Lung (tissue), 13 donors: ENCODE data around the gene PNLIPRP3. TPM values are rescaled to one million over a fixed set of nuclear protein-coding genes. Genes with fewer than 3 reads are reported as not detected.
A peak's percentile ranks its signal among the peaks of the same experiment; 100 is the strongest.

Experiments used
- ATAC-seq: fragments of 200-7000 bp; cut with Tn5 transposase; one replicate; pipeline ENCODE4 v1.9.1; 2020; ENCODE audit warnings: moderate number of reproducible peaks; ENCODE audit not compliant: insufficient read depth, low FRiP score
- DNase-seq, 3 donors: peaks; one replicate each; pipeline ENCODE4 v3.0.0-alpha.2; 2013 to 2017
- H3K27ac ChIP-seq, 2 donors: one replicate each; pipeline ENCODE4 v1.5.1; 2013; ENCODE audit warnings: mild to moderate bottlenecking in 2 of 2, moderate library complexity in 2 of 2, control low read depth in 1 of 2, inconsistent platforms in 1 of 2, low read depth in 1 of 2, low read length in 1 of 2
- H3K27me3 ChIP-seq, 3 donors: one replicate each; pipeline ENCODE4 v1.5.1; 2013; ENCODE audit warnings: low read length in 2 of 3; ENCODE audit not compliant: control insufficient read depth in 3 of 3, insufficient read depth in 3 of 3
- H3K36me3 ChIP-seq, 4 donors: one replicate each; pipeline ENCODE4 v1.5.1; 2013; ENCODE audit warnings: low read length in 4 of 4, mild to moderate bottlenecking in 1 of 4, moderate library complexity in 1 of 4; ENCODE audit not compliant: control insufficient read depth in 4 of 4, insufficient read depth in 4 of 4
- H3K4me1 ChIP-seq, 5 donors: one replicate each; pipeline ENCODE4 v1.5.1; 2013; ENCODE audit warnings: low read length in 5 of 5, mild to moderate bottlenecking in 2 of 5, moderate library complexity in 1 of 5; ENCODE audit not compliant: control insufficient read depth in 5 of 5, insufficient read depth in 5 of 5
- H3K4me3 ChIP-seq: one replicate; pipeline ENCODE4 v1.5.1; 2013; ENCODE audit warnings: mild to moderate bottlenecking, control low read depth, moderate library complexity
- H3K9ac ChIP-seq, 2 donors: one replicate each; pipeline ENCODE4 v1.5.1; 2013; ENCODE audit warnings: low read length in 2 of 2, control low read depth in 1 of 2; ENCODE audit not compliant: insufficient read depth in 1 of 2
- H3K9me3 ChIP-seq, 4 donors: one replicate each; pipeline ENCODE4 v1.5.1; 2013; ENCODE audit warnings: low read length in 3 of 4, mild to moderate bottlenecking in 1 of 4, moderate library complexity in 1 of 4; ENCODE audit not compliant: control insufficient read depth in 4 of 4, insufficient read depth in 3 of 4
- WGBS, 2 donors: extraction: QIAGEN DNeasy Blood & Tissue Kit; methylation state at CpG; one replicate each; pipeline ENCODE4 v1.1.7; 2013; 5-methylcytosine and 5-hydroxymethylcytosine counted together
- polyA plus RNA-seq, 2 donors: library from polyadenylated mRNA; stranded (reverse); fragments of 200-250 nt; gene quantifications; one replicate each; pipeline ENCODE4 v1.2.1, GENCODE V29; 2013
- small RNA-seq: library from RNA; depleted of rRNA; stranded (forward); fragments of <200 nt; gene quantifications from one replicate; pipeline ENCODE3, GENCODE V24; 2014; ENCODE audit warnings: low replicate concordance
- total RNA-seq, 2 donors: library from RNA; depleted of rRNA in 1 of 2; stranded (reverse); fragments of >200 nt in 1 of 2; gene quantifications; one replicate each; pipeline ENCODE4 v1.2.1, GENCODE V29; 2014 to 2021
- TF ChIP-seq, protein P1 (sequence below): IDR thresholded peaks from 2 replicates; pipeline ENCODE4 v1.5.1; 2012; ENCODE audit warnings: mild to moderate bottlenecking; ENCODE audit errors: control extremely low read depth, extremely low read depth
- donor health status: control.
- donor health status: control.
- donor health status: Bipolar disorder and iron deficiency.
- donor health status: healthy.
- donor health status: DM: yes; HTN: yes; CAD: no.

PNLIPRP3 gene
- total and polyA plus RNA-seq, 4 donors = not detected

GRCh38 chr10:116526219-116526618, 98.6 kb downstream of the PNLIPRP3 start:
- DNase-seq = peak in 2 of 3 donors; percentile 3 to 20
- peaks cover 0 to 2% (median 0%) of the 10 kb centered on the region in 3 donors for H3K27me3 ChIP-seq
- ATAC-seq = no peak
- no peak overlapping the region for H3K9ac ChIP-seq
- no peak overlapping the region for H3K27ac ChIP-seq
- H3K4me3 ChIP-seq = no peak overlapping the region
- 41 to 59% methylated on average over 3 of the region's 3 CpGs for WGBS, 2 donors
- H3K4me1 ChIP-seq = peaks cover 0 to 7% (median 0%) of the 10 kb centered on the region in 5 donors
- H3K9me3 ChIP-seq = peaks cover 0 to 3% (median 0%) of the 10 kb centered on the region in 4 donors
- TF ChIP-seq, protein P1, sequence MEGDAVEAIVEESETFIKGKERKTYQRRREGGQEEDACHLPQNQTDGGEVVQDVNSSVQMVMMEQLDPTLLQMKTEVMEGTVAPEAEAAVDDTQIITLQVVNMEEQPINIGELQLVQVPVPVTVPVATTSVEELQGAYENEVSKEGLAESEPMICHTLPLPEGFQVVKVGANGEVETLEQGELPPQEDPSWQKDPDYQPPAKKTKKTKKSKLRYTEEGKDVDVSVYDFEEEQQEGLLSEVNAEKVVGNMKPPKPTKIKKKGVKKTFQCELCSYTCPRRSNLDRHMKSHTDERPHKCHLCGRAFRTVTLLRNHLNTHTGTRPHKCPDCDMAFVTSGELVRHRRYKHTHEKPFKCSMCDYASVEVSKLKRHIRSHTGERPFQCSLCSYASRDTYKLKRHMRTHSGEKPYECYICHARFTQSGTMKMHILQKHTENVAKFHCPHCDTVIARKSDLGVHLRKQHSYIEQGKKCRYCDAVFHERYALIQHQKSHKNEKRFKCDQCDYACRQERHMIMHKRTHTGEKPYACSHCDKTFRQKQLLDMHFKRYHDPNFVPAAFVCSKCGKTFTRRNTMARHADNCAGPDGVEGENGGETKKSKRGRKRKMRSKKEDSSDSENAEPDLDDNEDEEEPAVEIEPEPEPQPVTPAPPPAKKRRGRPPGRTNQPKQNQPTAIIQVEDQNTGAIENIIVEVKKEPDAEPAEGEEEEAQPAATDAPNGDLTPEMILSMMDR = no peak
- H3K36me3 ChIP-seq = no peaks in the 10 kb centered on the region

Small RNAs within 50 kb of the gene (small RNA-seq; reads per million reads assigned to genes)
- not detected for gene SNRPGP6

Other genes starting within 250 kb of the PNLIPRP3 start
- 10 to 100 TPM in 1 of 2 donors, 1 to 10 TPM in 1; 2.1 to 30.4 TPM for gene GFRA1, start 154.6 kb upstream of the PNLIPRP3 start, total RNA-seq
- under 1 TPM; 0.51 to 0.74 TPM for gene GFRA1, start 154.6 kb upstream of the PNLIPRP3 start, polyA plus RNA-seq
- not detected for gene CCDC172, start 103.4 kb upstream of the PNLIPRP3 start, total RNA-seq
- not detected for gene CCDC172, start 103.4 kb upstream of the PNLIPRP3 start, polyA plus RNA-seq
- gene PNLIP, start 118.1 kb downstream of the PNLIPRP3 start, total RNA-seq = 1 to 10 TPM in 1 of 2 donors, not detected in 1; 2.9 TPM
- under 1 TPM in 1 of 2 donors, not detected in 1; 0.14 TPM for gene PNLIP, start 118.1 kb downstream of the PNLIPRP3 start, polyA plus RNA-seq
- 1 to 10 TPM in 1 of 2 donors, not detected in 1; 1.4 TPM for gene PNLIPRP1, start 163.1 kb downstream of the PNLIPRP3 start, total RNA-seq
- under 1 TPM in 1 of 2 donors, not detected in 1; 0.26 TPM for gene PNLIPRP1, start 163.1 kb downstream of the PNLIPRP3 start, polyA plus RNA-seq
- 1 to 10 TPM in 1 of 2 donors, not detected in 1; 1.0 TPM for gene PNLIPRP2, start 193.1 kb downstream of the PNLIPRP3 start, total RNA-seq
- gene PNLIPRP2, start 193.1 kb downstream of the PNLIPRP3 start, polyA plus RNA-seq = under 1 TPM; 0.06 to 0.08 TPM